Stimulated activated CD4-positive, alpha-beta T cell treated with anti-CD3 and anti-CD28 coated beads, Interleukin-1b, Interleukin-23, amount 100 ng/mL, for 1 hour (primary cell): Measurements from ENCODE around the gene GH1.
"Not testable (repeated sequence)": the region's sequence is repeated elsewhere in the genome, so short reads cannot be mapped to it uniquely, and the experiment has no call there.

Experiments
- DNase-seq, 2 donors: peaks; one replicate each; pipeline ENCODE4 v3.0.0-alpha.2; 2020; ENCODE audit warnings: low read depth in 2 of 2

GH1 gene

GRCh38 chr17:63926164-63926563 lies 7.5 kb upstream of the GH1 start:
- no peak for DNase-seq

- no peak for DNase-seq
Measured at GRCh38 chr17:63925615-63926014, 7.0 kb upstream of the GH1 start.

GRCh38 chr17:63922402-63922801 lies 3.8 kb upstream of the GH1 start:
- DNase-seq = not testable (repeated sequence)

- DNase-seq = not testable (repeated sequence)
Measured at GRCh38 chr17:63920779-63921178, 2.1 kb upstream of the GH1 start.

GRCh38 chr17:63920050-63920449 lies 1.4 kb upstream of the GH1 start:
- not testable (repeated sequence) for DNase-seq

- DNase-seq = peak; percentile 47 to 48
Measured at GRCh38 chr17:63919311-63919723, 678 bp upstream of the GH1 start.

GRCh38 chr17:63918305-63918704 lies 334 bp downstream of the GH1 start:
- no peak for DNase-seq

- DNase-seq = no peak
Measured at GRCh38 chr17:63917646-63918045, 993 bp downstream of the GH1 start.

- DNase-seq = not testable (repeated sequence)
Measured at GRCh38 chr17:63917206-63917605, 1.4 kb downstream of the GH1 start.

GRCh38 chr17:63916566-63917185 lies 2.0 kb downstream of the GH1 start:
- no peak for DNase-seq

- not testable (repeated sequence) for DNase-seq
Measured at GRCh38 chr17:63915753-63916152, 2.9 kb downstream of the GH1 start.

GRCh38 chr17:63914471-63914870 lies 4.2 kb downstream of the GH1 start:
- DNase-seq = no peak

- peak; percentile 27 to 62 for DNase-seq
Measured at GRCh38 chr17:63911657-63912100, 7.0 kb downstream of the GH1 start.

GRCh38 chr17:63911041-63911635 lies 7.5 kb downstream of the GH1 start, which contains the start of gene CSHL1:
Gene CSHL1 (minus strand): TSS chr17:63911258. CDS start chr17:63911196, 62 bp downstream.
- DNase-seq = no peak

- no peak for DNase-seq
Measured at GRCh38 chr17:63910096-63910495, 8.5 kb downstream of the GH1 start.

GRCh38 chr17:63909586-63909985 lies 9.1 kb downstream of the GH1 start:
- DNase-seq = not testable (repeated sequence)

GRCh38 chr17:63907161-63907778 lies 11.4 kb downstream of the GH1 start:
- not testable (repeated sequence) for DNase-seq

GRCh38 chr17:63904796-63905195 lies 13.8 kb downstream of the GH1 start:
- not testable (repeated sequence) for DNase-seq

GRCh38 chr17:63903787-63904201 lies 14.8 kb downstream of the GH1 start:
- DNase-seq = not testable (repeated sequence)

GRCh38 chr17:63901971-63902370 lies 16.7 kb downstream of the GH1 start:
- not testable (repeated sequence) for DNase-seq

- DNase-seq = not testable (repeated sequence)
Measured at GRCh38 chr17:63898899-63899798, 19.5 kb downstream of the GH1 start.
